ENCODE measurements around the gene EPX.
"Not testable (repeated sequence)": the region's sequence is repeated elsewhere in the genome, so short reads cannot be mapped to it uniquely, and the experiment has no call there.

Gene EPX, protein sequence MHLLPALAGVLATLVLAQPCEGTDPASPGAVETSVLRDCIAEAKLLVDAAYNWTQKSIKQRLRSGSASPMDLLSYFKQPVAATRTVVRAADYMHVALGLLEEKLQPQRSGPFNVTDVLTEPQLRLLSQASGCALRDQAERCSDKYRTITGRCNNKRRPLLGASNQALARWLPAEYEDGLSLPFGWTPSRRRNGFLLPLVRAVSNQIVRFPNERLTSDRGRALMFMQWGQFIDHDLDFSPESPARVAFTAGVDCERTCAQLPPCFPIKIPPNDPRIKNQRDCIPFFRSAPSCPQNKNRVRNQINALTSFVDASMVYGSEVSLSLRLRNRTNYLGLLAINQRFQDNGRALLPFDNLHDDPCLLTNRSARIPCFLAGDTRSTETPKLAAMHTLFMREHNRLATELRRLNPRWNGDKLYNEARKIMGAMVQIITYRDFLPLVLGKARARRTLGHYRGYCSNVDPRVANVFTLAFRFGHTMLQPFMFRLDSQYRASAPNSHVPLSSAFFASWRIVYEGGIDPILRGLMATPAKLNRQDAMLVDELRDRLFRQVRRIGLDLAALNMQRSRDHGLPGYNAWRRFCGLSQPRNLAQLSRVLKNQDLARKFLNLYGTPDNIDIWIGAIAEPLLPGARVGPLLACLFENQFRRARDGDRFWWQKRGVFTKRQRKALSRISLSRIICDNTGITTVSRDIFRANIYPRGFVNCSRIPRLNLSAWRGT

GRCh38 chr17:58192612-58193011 is at the start of gene EPX:
TSS of gene EPX (plus strand) at chr17:58192726. CDS start at chr17:58192847, 121 bp downstream.
- DNase-seq (ENCODE audit: low read depth in 2 of 2), result no peak

DNA sequence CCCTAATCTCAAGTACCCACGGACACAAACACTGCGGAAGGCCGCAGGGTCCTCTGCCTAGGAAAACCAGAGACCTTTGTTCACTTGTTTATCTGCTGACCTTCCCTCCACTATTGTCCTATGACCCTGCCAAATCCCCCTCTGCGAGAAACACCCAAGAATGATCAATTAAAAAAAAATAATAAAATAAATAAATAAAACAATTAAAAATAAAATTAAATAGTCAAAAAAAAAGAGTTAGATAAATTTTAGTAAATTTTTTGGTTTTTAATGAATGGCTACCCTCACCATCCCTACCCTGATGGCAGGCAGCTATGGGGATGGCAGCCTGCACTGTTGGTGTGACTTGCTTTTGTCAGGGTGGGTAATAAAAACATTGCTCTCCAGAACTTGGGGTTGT is 49.2 kb upstream of the EPX start:
- DNase-seq (ENCODE audit: low read depth in 2 of 2), result not testable (repeated sequence)

DNA sequence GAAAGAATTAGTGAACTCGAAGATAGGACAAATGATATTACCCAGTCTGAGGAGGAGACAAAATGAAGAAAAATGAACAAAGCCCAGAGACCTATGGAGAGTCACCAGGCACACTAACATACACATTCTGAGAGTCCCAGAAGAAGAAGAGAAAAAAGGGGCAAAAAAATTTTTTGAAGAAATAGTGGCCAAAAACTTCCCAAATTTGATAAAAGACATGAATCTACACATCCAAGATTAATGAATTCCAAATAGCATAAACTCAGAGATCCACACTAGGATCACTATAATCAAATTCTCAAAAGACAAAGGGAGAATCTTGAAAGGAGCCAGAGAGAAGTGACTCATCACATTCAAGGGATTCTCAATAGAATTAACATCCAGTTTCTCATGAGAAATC is 47.7 kb upstream of the EPX start:
- DNase-seq (ENCODE audit: low read depth in 2 of 2), result no peak

DNA sequence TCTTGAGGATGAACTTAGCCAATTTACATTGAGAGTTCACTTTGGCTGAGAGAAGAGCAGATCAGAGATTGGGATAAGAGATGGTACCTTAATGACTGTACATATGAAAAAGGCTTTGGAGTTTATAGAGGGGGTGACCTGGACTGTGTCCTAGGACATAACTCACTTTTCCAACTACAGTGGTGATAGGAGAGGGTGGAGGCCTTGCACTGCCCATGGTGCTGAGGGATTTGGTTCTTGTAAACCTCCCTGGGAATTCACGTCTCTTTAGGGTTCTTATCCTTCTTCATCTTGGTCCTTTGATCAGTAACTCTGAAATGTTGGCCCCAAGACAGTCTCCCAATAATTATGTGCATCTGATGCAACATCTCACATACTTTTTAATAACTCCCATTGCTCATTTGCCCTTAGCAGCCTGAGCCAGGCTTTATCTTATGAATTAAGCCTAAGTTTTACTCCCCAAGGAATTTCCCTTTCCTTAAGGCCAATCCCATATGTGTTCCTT is 44.5 kb upstream of the EPX start, which contains the start of gene OR4D1:
TSS of gene OR4D1 (plus strand) at position 455 of the 505 bp plus-strand sequence. CDS start 6,770 bp downstream, outside the sequence.
- DNase-seq (ENCODE audit: low read depth in 2 of 2), result no peak

- no peak for DNase-seq (ENCODE audit: low read depth in 2 of 2)
These were observed 43.9 kb upstream of the EPX start for GRCh38 chr17:58148609-58149008.

GRCh38 chr17:58150394-58150793 is 42.1 kb upstream of the EPX start:
- DNase-seq (ENCODE audit: low read depth in 2 of 2), result no peak

GRCh38 chr17:58153046-58153445 is 39.5 kb upstream of the EPX start:
- peak; percentile 10 to 19 for DNase-seq (ENCODE audit: low read depth in 2 of 2)

DNA sequence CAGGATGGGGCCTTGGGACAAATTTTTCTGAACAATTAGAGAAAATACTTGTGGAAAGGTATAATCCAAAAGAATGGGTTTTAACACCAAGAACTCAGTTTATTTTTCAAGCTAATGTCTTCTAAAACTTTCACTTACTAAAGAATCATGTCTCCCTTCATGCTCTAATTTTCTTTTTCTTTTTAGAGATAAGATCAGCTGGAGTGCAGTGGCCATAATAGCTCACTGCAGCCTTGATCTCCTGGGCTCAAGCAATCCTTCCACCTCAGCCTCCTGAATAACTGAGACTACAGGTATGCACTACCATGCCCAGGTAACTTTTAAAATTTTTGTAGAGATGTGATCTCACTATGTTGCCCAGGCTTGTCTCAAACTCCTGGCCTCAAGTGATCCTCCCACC is 38.9 kb upstream of the EPX start:
- no peak for DNase-seq (ENCODE audit: low read depth in 2 of 2)

DNA sequence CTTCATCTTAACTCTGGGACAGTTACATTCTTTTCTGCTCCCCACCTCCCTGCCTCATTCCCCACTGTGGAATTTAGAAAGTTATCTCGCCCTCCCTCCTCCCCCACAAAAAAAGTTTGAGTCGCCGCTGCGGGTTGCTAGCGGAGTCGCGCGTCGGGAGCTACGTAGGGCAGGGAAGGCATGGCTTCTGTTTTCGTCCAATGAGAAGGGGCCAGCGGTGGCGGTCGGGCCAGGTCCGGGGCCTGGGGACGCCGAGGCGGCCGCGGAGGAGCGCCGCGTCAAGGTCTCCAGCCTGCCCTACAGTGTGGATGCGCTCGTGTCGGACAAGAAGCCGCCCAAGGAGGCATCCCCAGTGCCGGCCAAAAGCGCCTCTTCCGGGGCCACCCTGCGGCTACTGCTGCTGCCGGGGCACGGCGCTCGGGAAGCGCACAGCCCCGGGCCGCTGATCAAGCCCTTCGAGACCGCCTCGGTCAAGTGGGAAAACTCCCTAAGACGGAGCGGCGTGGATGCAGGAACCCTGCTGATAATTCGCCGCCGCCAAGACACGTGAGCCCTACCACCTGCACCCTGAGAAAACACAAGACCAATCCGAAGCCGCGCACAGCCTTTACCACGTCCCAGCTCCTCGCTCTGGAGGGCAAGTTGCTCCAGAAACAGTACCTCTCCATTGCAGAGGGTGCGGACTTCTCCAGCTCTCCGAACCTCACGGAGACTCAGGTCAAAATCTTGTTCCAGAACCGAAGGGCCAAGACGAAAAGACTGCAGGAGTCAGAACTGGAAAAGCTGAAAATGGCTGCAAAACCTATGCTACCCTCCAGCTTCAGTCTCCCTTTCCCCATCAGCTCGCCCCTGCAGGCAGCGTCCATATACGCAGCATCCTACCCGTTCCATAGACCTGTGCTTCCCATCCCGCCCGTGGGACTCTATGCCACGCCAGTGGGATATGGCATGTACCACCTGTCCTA is 35.4 kb upstream of the EPX start:
- DNase-seq (ENCODE audit: low read depth in 2 of 2), result peak; percentile 4 to 15

DNA sequence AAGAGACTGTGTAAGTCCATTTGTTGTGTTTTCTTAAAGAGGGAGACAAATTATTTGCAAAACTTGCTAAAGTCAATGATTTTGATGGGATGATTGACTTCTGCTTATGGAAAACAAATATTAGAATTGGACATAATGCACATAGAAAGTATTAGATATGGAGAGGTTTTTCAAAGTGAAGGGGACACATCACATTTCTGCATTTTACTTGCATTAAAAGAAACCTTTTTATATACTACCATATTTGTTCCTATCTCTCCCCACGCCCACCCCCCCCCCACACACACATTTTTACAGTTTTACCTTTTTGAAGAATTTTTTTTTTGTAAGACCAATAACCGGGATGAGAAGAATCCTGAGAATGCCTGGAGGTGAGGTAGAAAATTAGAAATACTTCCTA is 34.3 kb upstream of the EPX start:
- DNase-seq (ENCODE audit: low read depth in 2 of 2), result no peak

- DNase-seq (ENCODE audit: low read depth in 2 of 2), result no peak
These were observed 31.0 kb upstream of the EPX start for GRCh38 chr17:58161566-58161965.

DNA sequence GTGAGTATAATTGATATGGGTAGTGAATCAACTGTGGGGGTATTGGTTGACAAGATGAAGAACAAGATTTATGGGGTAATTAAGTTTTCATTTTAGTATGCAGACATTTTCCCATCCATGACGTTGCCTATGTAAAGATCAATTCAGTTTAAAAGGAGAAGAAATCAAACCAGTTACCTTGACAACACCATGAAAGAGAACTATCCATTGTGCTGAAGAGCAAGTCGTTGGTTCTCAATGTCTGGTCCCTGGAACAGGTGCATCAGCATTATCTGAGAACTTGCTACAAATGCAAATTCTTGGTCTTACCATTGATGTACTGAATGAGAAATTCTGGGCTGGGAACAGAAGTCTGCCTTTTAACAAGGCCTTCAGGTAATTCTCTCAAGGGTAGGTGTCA is 26.5 kb upstream of the EPX start:
- no peak for DNase-seq (ENCODE audit: low read depth in 2 of 2)

- DNase-seq (ENCODE audit: low read depth in 2 of 2), result no peak
These were observed 25.8 kb upstream of the EPX start, which contains the start of gene OR4D2 for GRCh38 chr17:58166682-58167081. TSS of gene OR4D2 (plus strand) at chr17:58166982. CDS start at chr17:58169656, 2,674 bp downstream.

DNA sequence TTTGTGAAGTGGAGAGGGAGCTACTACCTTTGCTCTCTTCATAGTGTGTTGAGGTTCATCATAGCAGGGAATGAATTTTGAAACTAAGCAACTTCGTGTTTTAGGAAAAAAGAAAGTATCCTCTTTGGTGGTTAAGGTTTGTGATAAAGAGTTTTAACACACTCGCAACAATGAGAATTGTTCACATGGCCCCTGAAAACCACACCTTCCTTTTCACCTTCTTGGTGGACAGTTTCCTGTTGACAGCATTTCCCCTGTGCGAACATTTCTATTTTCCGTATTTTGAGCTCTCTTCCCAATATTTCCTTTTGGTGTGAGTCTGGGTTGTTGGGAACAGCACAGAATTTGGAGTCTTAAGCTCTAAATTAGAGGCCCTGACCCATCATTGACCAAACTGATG is 21.9 kb upstream of the EPX start:
- no peak for DNase-seq (ENCODE audit: low read depth in 2 of 2)

DNA sequence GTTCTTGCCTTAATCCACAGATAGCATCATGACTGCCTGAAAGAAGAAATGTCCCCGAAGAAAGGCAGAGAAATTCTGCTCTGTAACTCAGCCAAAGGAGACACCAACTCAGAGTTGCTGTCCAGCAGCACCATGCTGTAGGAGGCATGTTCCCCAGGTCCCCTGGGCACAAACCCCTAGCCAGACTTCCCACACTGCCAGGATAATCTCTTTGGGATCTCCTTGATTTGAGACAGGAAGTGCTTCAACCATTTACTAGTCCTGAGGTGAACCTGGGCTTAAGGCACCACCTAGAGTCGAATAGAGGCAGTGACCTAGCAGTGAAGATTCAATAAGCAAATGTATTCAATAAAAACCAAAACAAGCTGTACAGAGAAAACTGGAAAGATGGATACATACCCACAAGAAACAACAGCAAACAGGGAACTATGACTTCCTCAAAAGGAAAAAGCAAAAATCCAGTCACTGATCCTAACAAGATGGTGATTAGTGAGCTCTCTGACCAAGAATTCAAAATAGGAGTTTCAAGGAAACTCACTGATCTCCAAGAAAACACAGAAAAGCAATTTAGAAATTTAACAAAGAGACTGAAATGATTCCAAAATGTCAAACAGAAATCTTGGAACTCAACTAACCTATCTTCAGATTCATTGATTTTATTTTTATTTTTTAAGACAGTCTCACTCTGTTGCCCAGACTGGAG is 20.0 kb upstream of the EPX start:
- DNase-seq (ENCODE audit: low read depth in 2 of 2), result no peak

- no peak for DNase-seq (ENCODE audit: low read depth in 2 of 2)
These were observed 17.7 kb upstream of the EPX start for GRCh38 chr17:58174871-58175270.

GRCh38 chr17:58176200-58176599 is 16.3 kb upstream of the EPX start:
- DNase-seq (ENCODE audit: low read depth in 2 of 2), result no peak

- no peak for DNase-seq (ENCODE audit: low read depth in 2 of 2)
These were observed 10.7 kb upstream of the EPX start for GRCh38 chr17:58181796-58182195.

GRCh38 chr17:58183514-58183913 is 9.0 kb upstream of the EPX start:
- DNase-seq (ENCODE audit: low read depth in 2 of 2), result no peak

GRCh38 chr17:58184308-58184985 is 8.1 kb upstream of the EPX start:
- DNase-seq (ENCODE audit: low read depth in 2 of 2), result no peak
